HG02852 (cell line): ENCODE results near the gene PITX2.

Source experiments
- ATAC-seq: cut with Tn5 transposase; IDR thresholded peaks from one replicate; pipeline ENCODE4 v1.9.1; 2021; ENCODE audit warnings: mild to moderate bottlenecking, moderate library complexity; ENCODE audit not compliant: unreplicated experiment

Gene PITX2

GRCh38 chr4:110622841-110623717 is at the start of gene PITX2:
PITX2 (minus strand) TSS chr4:110623077; CDS start chr4:110622460, 617 bp downstream.
- peak; percentile 78 for ATAC-seq

- ATAC-seq = no peak
Observed at GRCh38 chr4:110671679-110672078, 48.8 kb upstream of the PITX2 start.

- no peak for ATAC-seq
Observed at GRCh38 chr4:110669663-110670062, 46.8 kb upstream of the PITX2 start.

- ATAC-seq = no peak
Observed at GRCh38 chr4:110668463-110669235, 45.8 kb upstream of the PITX2 start.

GRCh38 chr4:110667670-110668069 is 44.8 kb upstream of the PITX2 start:
- no peak for ATAC-seq

- no peak for ATAC-seq
Observed at GRCh38 chr4:110666030-110666429, 43.2 kb upstream of the PITX2 start.

- no peak for ATAC-seq
Observed at GRCh38 chr4:110663738-110664444, 41.0 kb upstream of the PITX2 start.

GRCh38 chr4:110663206-110663605 is 40.3 kb upstream of the PITX2 start:
- no peak for ATAC-seq

- ATAC-seq = no peak
Observed at GRCh38 chr4:110660755-110661154, 37.9 kb upstream of the PITX2 start.

GRCh38 chr4:110654254-110654635 is 31.4 kb upstream of the PITX2 start:
- ATAC-seq = no peak

GRCh38 chr4:110653321-110654253 is 30.7 kb upstream of the PITX2 start:
- ATAC-seq = no peak

- ATAC-seq = no peak
Observed at GRCh38 chr4:110644008-110644407, 21.1 kb upstream of the PITX2 start.

- no peak for ATAC-seq
Observed at GRCh38 chr4:110643096-110643495, 20.2 kb upstream of the PITX2 start.

GRCh38 chr4:110641218-110641617 is 18.3 kb upstream of the PITX2 start:
- no peak for ATAC-seq

- ATAC-seq = no peak
Observed at GRCh38 chr4:110640576-110640975, 17.7 kb upstream of the PITX2 start.

GRCh38 chr4:110639207-110640090 is 16.6 kb upstream of the PITX2 start:
- ATAC-seq = no peak

- no peak for ATAC-seq
Observed at GRCh38 chr4:110638089-110638746, 15.3 kb upstream of the PITX2 start.

GRCh38 chr4:110637408-110638088 is 14.7 kb upstream of the PITX2 start:
- ATAC-seq = no peak
